Measurements from ENCODE around the gene FBP2.
A peak's percentile ranks its signal among the peaks of the same experiment; 100 is the strongest.

DNA sequence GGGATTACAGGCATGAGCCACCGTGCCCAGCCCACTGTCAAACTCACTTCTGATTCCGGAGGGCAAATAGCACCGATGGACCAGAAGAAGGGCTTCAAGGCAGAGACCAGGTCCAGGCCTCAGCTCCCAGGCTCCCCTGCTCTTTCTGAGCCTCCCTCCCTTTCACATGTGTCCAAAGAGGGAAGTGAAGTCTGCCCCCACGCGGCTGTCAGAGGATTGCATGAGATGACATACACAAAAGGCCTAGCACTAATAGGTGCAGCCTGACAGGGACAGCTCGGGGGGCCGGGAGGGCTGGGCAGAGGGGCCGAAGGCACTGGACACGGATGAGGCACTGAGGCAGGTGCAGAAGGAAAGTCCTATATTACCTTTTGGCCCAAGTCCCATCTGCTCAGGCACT lies 29.6 kb upstream of the FBP2 start:
- TF ChIP-seq, protein P1, sequence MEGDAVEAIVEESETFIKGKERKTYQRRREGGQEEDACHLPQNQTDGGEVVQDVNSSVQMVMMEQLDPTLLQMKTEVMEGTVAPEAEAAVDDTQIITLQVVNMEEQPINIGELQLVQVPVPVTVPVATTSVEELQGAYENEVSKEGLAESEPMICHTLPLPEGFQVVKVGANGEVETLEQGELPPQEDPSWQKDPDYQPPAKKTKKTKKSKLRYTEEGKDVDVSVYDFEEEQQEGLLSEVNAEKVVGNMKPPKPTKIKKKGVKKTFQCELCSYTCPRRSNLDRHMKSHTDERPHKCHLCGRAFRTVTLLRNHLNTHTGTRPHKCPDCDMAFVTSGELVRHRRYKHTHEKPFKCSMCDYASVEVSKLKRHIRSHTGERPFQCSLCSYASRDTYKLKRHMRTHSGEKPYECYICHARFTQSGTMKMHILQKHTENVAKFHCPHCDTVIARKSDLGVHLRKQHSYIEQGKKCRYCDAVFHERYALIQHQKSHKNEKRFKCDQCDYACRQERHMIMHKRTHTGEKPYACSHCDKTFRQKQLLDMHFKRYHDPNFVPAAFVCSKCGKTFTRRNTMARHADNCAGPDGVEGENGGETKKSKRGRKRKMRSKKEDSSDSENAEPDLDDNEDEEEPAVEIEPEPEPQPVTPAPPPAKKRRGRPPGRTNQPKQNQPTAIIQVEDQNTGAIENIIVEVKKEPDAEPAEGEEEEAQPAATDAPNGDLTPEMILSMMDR (IDR thresholded peaks at IDR 0.05): peak in 1 of 6 experiments; percentile 15
- no peak for TF ChIP-seq POLR2A (IDR thresholded peaks at IDR 0.05)

All from adrenal gland (tissue), 5 donors.